H9 (cell line): ENCODE data around the gene PDE4C. TPM values are rescaled to one million over a fixed set of nuclear protein-coding genes. Genes with fewer than 3 reads are reported as not detected.

Experiments used
- DNase-seq: peaks from one replicate; pipeline ENCODE4 v3.0.0-alpha.2; 2017
- H2AFZ ChIP-seq: one replicate; pipeline ENCODE4 v1.6.1; 2013; ENCODE audit warnings: mild to moderate bottlenecking, low read length, control low read depth, moderate library complexity
- H2AK5ac ChIP-seq: 2 replicates; pipeline ENCODE4 v1.6.1; 2013; ENCODE audit warnings: low read length, control low read depth, mixed read lengths; ENCODE audit not compliant: insufficient read length
- H2BK120ac ChIP-seq: one replicate; pipeline ENCODE4 v1.6.1; 2013; ENCODE audit warnings: low read depth, mild to moderate bottlenecking, low read length, control low read depth, inconsistent platforms; ENCODE audit not compliant: poor library complexity, severe bottlenecking
- H2BK12ac ChIP-seq: 2 replicates; pipeline ENCODE4 v1.6.1; 2013; ENCODE audit warnings: low read length, control low read depth, mixed read lengths, low read depth; ENCODE audit not compliant: insufficient read length
- H2BK15ac ChIP-seq: 2 replicates; pipeline ENCODE4 v1.6.1; 2013; ENCODE audit warnings: low read depth, low read length, control low read depth
- H2BK20ac ChIP-seq: one replicate; pipeline ENCODE4 v1.6.1; 2013; ENCODE audit warnings: low read depth, mild to moderate bottlenecking, low read length, control low read depth, inconsistent platforms; ENCODE audit not compliant: poor library complexity, severe bottlenecking
- H2BK5ac ChIP-seq: 2 replicates; pipeline ENCODE4 v1.6.1; 2013; ENCODE audit warnings: low read length, control low read depth, mixed read lengths; ENCODE audit not compliant: insufficient read length
- H3K14ac ChIP-seq: 2 replicates; pipeline ENCODE4 v1.6.1; 2013; ENCODE audit warnings: low read length, control low read depth; ENCODE audit not compliant: insufficient read depth
- H3K18ac ChIP-seq: 2 replicates; pipeline ENCODE4 v1.6.1; 2013; ENCODE audit warnings: low read depth, mild to moderate bottlenecking, mixed read lengths, low read length, control low read depth; ENCODE audit not compliant: insufficient read length
- H3K23ac ChIP-seq: 2 replicates; pipeline ENCODE4 v1.6.1; 2013; ENCODE audit warnings: low read length, control low read depth, mixed read lengths, low read depth; ENCODE audit not compliant: insufficient read length
- H3K23me2 ChIP-seq: 2 replicates; pipeline ENCODE4 v1.6.1; 2013; ENCODE audit warnings: low read depth, mild to moderate bottlenecking, mixed read lengths, low read length, control low read depth; ENCODE audit not compliant: insufficient read length, poor library complexity, severe bottlenecking
- H3K27ac ChIP-seq: 2 replicates; pipeline ENCODE4 v1.5.1; 2013; ENCODE audit warnings: low read length, control low read depth, mixed read lengths, low read depth; ENCODE audit not compliant: insufficient read length
- H3K27me3 ChIP-seq: 2 replicates; pipeline ENCODE4 v1.6.1; 2013; ENCODE audit warnings: low read length, control low read depth, inconsistent platforms; ENCODE audit not compliant: insufficient read depth
- H3K4ac ChIP-seq: 2 replicates; pipeline ENCODE4 v1.6.1; 2013; ENCODE audit warnings: low read depth, mild to moderate bottlenecking, control low read depth, inconsistent platforms, low read length, moderate library complexity
- H3K4me1 ChIP-seq: 2 replicates; pipeline ENCODE4 v1.6.1; 2013; ENCODE audit warnings: low read length, control low read depth, inconsistent platforms; ENCODE audit not compliant: insufficient read depth
- H3K4me2 ChIP-seq: 2 replicates; pipeline ENCODE4 v1.6.1; 2013; ENCODE audit warnings: low read length, control low read depth, mixed read lengths; ENCODE audit not compliant: insufficient read length, insufficient read depth
- H3K56ac ChIP-seq: 2 replicates; pipeline ENCODE4 v1.6.1; 2013; ENCODE audit warnings: low read depth, mild to moderate bottlenecking, mixed read lengths, low read length, control low read depth; ENCODE audit not compliant: insufficient read length
- H3K79me1 ChIP-seq: 2 replicates; pipeline ENCODE4 v1.6.1; 2013; ENCODE audit warnings: low read depth, mild to moderate bottlenecking, moderate library complexity, low read length, control low read depth, inconsistent platforms; ENCODE audit not compliant: insufficient read depth, poor library complexity, severe bottlenecking
- H3K79me2 ChIP-seq: 2 replicates; pipeline ENCODE4 v1.6.1; 2013; ENCODE audit warnings: low read length, control low read depth, inconsistent platforms; ENCODE audit not compliant: insufficient read depth
- H3K9ac ChIP-seq: 2 replicates; pipeline ENCODE4 v1.6.1; 2013; ENCODE audit warnings: low read length, control low read depth, mixed read lengths; ENCODE audit not compliant: insufficient read length; ENCODE audit errors: extremely low read depth
- H3K9me3 ChIP-seq: one replicate; pipeline ENCODE4 v1.6.1; 2013; ENCODE audit warnings: low read depth, low read length, inconsistent platforms; ENCODE audit not compliant: control insufficient read depth
- H3T11ph ChIP-seq: one replicate; pipeline ENCODE4 v1.6.1; 2013; ENCODE audit warnings: mild to moderate bottlenecking, low read length, control low read depth, inconsistent platforms
- H4K20me1 ChIP-seq: one replicate; pipeline ENCODE4 v1.6.1; 2013; ENCODE audit not compliant: control insufficient read depth, insufficient read length, insufficient read depth
- H4K5ac ChIP-seq: 2 replicates; pipeline ENCODE4 v1.6.1; 2013; ENCODE audit warnings: low read depth, mild to moderate bottlenecking, mixed read lengths, low read length, control low read depth; ENCODE audit not compliant: insufficient read length
- H4K8ac ChIP-seq: replicated peaks from 2 replicates; pipeline ENCODE4 v1.6.1; 2013; ENCODE audit warnings: low read length, control low read depth, mixed read lengths, low read depth; ENCODE audit not compliant: insufficient read length
- H4K91ac ChIP-seq: 2 replicates; pipeline ENCODE4 v1.6.1; 2013; ENCODE audit warnings: low read depth, mild to moderate bottlenecking, moderate library complexity, mixed read lengths, low read length, control low read depth; ENCODE audit not compliant: insufficient read length
- H3K27ac Mint-ChIP-seq, 3 experiments: 2 replicates in 2 of 3; 3 replicates in 1 of 3; pipeline ENCODE4 v1.8.0; 2020 to 2021; ENCODE audit warnings: mixed read lengths in 3 of 3, mild to moderate bottlenecking in 1 of 3, moderate library complexity in 1 of 3
- H3K27me3 Mint-ChIP-seq: 2 replicates; pipeline ENCODE4 v1.8.0; 2021; ENCODE audit warnings: low read depth, mild to moderate bottlenecking, moderate library complexity, mixed read lengths
- H3K36me3 Mint-ChIP-seq, 3 experiments: 2 replicates in 2 of 3; 3 replicates in 1 of 3; pipeline ENCODE4 v1.8.0; 2020 to 2021; ENCODE audit warnings: low read depth in 3 of 3, mixed read lengths in 3 of 3; ENCODE audit not compliant: insufficient read depth in 1 of 3
- H3K4me1 Mint-ChIP-seq, 2 experiments: 2 replicates each; pipeline ENCODE4 v1.8.0; 2020; ENCODE audit warnings: mixed read lengths in 2 of 2
- H3K4me3 Mint-ChIP-seq, 2 experiments: 2 replicates in 1 of 2; 3 replicates in 1 of 2; pipeline ENCODE4 v1.8.0; 2020 to 2021; ENCODE audit warnings: mild to moderate bottlenecking in 2 of 2, mixed read lengths in 2 of 2, moderate library complexity in 1 of 2
- H3K9me3 Mint-ChIP-seq, 2 experiments: 2 replicates in 1 of 2; 3 replicates in 1 of 2; pipeline ENCODE4 v1.8.0; 2020; ENCODE audit warnings: mild to moderate bottlenecking in 2 of 2, mixed read lengths in 2 of 2, moderate library complexity in 1 of 2
- CTCF ChIP-seq: fragments of 200-600 bp; sonication (generic); conservative IDR thresholded peaks from 3 replicates; pipeline ENCODE4 v1.8.0; 2021; ENCODE audit warnings: antibody characterized with exemption, mild to moderate bottlenecking
- WGBS: extraction: QIAGEN DNeasy Blood & Tissue Kit; methylation state at CpG from one replicate; pipeline ENCODE4 v1.1.7; 2013; ENCODE audit warnings: missing lambda C conversion rate, low lambda C conversion rate, mixed read lengths; ENCODE audit not compliant: insufficient read length; ENCODE audit errors: extremely low coverage; 5-methylcytosine and 5-hydroxymethylcytosine counted together
- total RNA-seq: library from RNA; stranded (reverse); gene quantifications from 2 replicates; pipeline ENCODE4 v1.2.1, GENCODE V29; 2021

Gene PDE4C
- total RNA-seq, 1 experiment from 2014 or later, result 1.8 TPM

- Histone ChIP-seq H2BK12ac (no peak overlapping the region), H3K79me1 (no peaks in the 10 kb centered on the region), H4K20me1 (no peaks in the 10 kb centered on the region), H3K14ac (peak overlapping the region; percentile 58; the same call in 1 of the 2 replicates), H3K4me2 (peak overlapping the region; percentile 68), H3K56ac (no peak overlapping the region), H3K9ac (no peak overlapping the region), H2BK20ac (no peak overlapping the region), H2BK15ac (no peak overlapping the region), H3K4ac (no peak overlapping the region), H2AK5ac (no peak overlapping the region), H3T11ph (no peak overlapping the region), H4K8ac (no peak overlapping the region), H3K79me2 (no peaks in the 10 kb centered on the region), H4K91ac (no peak overlapping the region), H3K18ac (peak overlapping the region; percentile 45), H3K27ac (no peak overlapping the region), H2BK5ac (no peak overlapping the region), H3K23me2 (peaks cover 16% of the 10 kb centered on the region), H3K4me1 (no peaks in the 10 kb centered on the region; the same call in 1 of the 2 replicates), H2BK120ac (no peak overlapping the region), H3K23ac (no peak overlapping the region), H4K5ac (no peak overlapping the region), H3K27me3 (no peaks in the 10 kb centered on the region), H3K9me3 (no peaks in the 10 kb centered on the region), H2AFZ (no peak overlapping the region)
- peak; percentile 62; the same call in 2 of the 3 replicates for TF ChIP-seq CTCF
- DNase-seq, result peak; percentile 88
- H3K4me1 Mint-ChIP-seq, result peaks cover 32 to 36% of the 10 kb centered on the region in 2 experiments
- peaks cover 39% of the 10 kb centered on the region for H3K27me3 Mint-ChIP-seq
- H3K4me3 Mint-ChIP-seq, result peak overlapping the region; percentile 60 to 86
- peak overlapping the region; percentile 78 to 96 (median 93); a peak in 5 of 7 replicates for H3K27ac Mint-ChIP-seq
- WGBS, result no CpG with 5 or more reads among the region's 46 CpGs
- peaks cover 0 to 6% of the 10 kb centered on the region in 2 experiments; a peak in 2 of 5 replicates for H3K9me3 Mint-ChIP-seq
- H3K36me3 Mint-ChIP-seq, result no peaks in the 10 kb centered on the region
These were observed 6.4 kb upstream of the PDE4C start for GRCh38 chr19:18232540-18233223.
